GM19455 (cell line): ENCODE measurements around the gene EEF1AKMT1.

Experiments
- ATAC-seq: cut with Tn5 transposase; IDR thresholded peaks from one replicate; pipeline ENCODE4 v1.9.1; 2021; ENCODE audit not compliant: unreplicated experiment

The EEF1AKMT1 gene

GRCh38 chr13:20720499-20720898 lies 53.3 kb downstream of the EEF1AKMT1 start:
- ATAC-seq: no peak

DNA sequence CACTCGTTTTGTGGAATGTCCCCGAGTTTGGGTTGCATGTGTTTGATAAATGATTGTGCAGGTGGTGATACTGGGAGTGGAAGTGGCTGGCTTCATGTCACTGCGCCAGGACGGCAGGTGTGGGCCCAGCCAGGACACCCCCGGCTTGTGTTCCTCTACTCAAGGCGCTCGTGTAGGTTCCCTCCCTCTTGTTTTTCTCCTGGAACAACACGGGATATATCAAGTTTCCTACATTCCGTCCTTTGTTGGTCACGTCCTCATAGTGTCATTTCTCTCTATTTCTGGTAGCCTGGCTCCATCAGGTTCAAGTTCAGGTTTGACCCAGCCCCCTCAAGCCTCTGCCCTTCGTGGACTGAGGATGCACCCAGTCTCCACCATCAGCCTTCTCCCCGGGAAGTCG lies 54.0 kb downstream of the EEF1AKMT1 start:
- no peak for ATAC-seq

GRCh38 chr13:20718958-20719566 lies 54.7 kb downstream of the EEF1AKMT1 start:
- ATAC-seq: no peak

GRCh38 chr13:20717581-20718542 lies 55.9 kb downstream of the EEF1AKMT1 start:
- ATAC-seq: no peak

DNA sequence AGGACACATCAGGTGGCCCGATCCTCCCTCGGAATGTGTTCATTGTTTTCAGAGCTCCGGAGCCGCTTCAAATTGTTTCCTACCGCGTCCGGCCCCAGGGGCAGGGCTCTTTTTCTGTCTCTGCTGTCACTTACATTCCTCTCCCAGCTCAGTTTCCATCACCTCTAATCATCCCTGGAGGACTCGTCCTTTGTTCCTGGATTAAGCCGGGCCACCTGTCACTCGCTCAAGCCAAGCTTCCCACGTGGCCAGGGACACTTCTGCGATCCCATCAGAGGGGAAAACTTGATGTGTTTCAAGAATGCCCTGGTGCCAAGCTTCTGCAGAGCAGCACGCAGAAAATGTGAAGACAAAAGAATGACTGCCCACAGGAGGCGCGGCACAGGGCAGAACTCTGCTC lies 56.8 kb downstream of the EEF1AKMT1 start:
- ATAC-seq: no peak

GRCh38 chr13:20715330-20715712 lies 58.4 kb downstream of the EEF1AKMT1 start:
- no peak for ATAC-seq

GRCh38 chr13:20714563-20715329 lies 59.0 kb downstream of the EEF1AKMT1 start:
- ATAC-seq: no peak

DNA sequence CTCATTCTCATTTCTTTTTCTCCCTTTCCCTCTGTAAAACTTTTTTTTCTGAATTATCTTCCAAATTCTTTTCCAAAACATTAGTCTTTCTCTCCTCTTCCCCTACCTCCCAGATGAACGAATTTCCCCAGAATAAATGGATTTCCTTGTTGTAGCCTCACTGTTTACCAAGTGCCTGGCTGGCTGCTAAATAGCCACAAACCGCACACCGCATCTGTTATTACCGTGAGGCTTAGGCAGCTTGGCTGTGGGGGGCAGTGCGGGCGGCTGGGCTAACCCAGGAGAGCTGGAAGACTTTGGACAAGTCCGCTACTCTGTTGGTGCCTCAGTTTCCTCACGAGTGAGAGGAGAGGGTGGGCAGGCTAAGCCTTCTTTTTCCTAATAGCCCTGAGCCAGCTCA lies 59.6 kb downstream of the EEF1AKMT1 start:
- ATAC-seq: no peak

DNA sequence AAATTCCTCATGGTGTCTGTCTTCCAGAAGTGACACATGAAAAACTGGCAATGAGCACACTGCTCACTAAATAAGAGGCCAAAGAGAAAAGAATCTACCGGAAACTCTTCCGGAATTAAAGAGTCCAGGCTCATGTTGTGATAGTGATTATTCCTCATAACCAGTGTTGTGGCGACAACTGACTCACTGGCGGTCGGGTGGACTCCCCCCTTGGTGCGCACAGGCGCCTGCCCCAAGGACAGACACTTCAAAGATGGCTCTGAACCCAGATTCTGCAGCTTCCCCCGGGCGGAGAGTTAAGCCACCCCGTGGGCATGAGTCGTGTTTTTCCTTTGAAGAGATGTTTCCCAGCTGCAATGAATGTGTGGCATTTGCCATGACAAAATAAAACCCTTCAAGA lies 60.0 kb downstream of the EEF1AKMT1 start:
- no peak for ATAC-seq

DNA sequence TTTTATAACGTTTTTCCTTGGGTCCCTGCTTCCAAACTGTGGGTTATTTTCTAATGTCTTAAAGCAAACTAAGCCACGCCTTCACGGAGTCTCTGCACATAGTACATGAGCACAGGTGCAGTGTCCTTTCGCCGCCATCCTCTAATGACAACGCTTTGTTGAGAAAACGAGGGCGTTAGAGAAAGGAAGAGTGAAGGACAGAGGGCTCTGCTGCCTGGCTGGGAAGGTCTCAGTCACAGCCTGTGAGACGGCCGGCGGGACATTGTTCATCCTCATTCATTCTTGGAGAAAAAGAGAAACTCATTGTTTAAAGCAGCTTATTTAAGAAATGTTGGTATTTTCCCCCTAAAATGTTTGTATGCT lies 60.8 kb downstream of the EEF1AKMT1 start:
- no peak for ATAC-seq

- ATAC-seq: no peak
Measured at GRCh38 chr13:20711301-20712044, 62.3 kb downstream of the EEF1AKMT1 start.

- no peak for ATAC-seq
Measured at GRCh38 chr13:20709782-20710181, 64.0 kb downstream of the EEF1AKMT1 start.

GRCh38 chr13:20709369-20709768 lies 64.4 kb downstream of the EEF1AKMT1 start:
- no peak for ATAC-seq

GRCh38 chr13:20708216-20708615 lies 65.5 kb downstream of the EEF1AKMT1 start:
- ATAC-seq: no peak

GRCh38 chr13:20706661-20707060 lies 67.1 kb downstream of the EEF1AKMT1 start:
- no peak for ATAC-seq

DNA sequence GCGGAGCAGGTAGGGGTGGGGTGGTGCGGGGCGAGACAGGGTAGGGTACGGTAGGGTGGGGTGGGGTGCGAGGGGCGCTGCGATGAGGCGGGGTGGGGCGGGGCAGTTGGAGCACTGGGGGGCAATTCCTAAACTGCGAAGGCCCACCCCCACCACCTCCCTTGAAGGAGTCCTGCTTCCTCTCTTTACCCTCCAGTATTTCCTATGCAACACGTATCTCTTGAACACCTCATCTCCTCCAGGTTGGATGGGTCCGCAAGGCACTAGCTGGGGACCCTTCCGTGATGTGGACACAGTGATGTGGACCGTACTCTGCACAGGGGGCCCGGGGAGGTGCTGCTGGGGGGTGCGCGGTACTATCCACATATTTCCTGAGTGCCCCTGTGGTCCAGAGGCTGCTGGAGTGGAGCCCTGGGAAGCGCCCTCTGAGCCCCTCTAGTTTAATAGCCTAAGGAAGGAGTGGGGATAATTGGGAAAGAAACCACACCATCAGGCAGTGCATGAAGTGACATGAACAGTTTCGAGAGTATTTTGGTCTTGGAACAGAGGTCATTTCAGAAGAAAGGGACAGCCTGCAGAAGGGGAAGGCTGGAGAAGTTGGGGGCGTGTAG lies 69.2 kb downstream of the EEF1AKMT1 start:
- no peak for ATAC-seq

DNA sequence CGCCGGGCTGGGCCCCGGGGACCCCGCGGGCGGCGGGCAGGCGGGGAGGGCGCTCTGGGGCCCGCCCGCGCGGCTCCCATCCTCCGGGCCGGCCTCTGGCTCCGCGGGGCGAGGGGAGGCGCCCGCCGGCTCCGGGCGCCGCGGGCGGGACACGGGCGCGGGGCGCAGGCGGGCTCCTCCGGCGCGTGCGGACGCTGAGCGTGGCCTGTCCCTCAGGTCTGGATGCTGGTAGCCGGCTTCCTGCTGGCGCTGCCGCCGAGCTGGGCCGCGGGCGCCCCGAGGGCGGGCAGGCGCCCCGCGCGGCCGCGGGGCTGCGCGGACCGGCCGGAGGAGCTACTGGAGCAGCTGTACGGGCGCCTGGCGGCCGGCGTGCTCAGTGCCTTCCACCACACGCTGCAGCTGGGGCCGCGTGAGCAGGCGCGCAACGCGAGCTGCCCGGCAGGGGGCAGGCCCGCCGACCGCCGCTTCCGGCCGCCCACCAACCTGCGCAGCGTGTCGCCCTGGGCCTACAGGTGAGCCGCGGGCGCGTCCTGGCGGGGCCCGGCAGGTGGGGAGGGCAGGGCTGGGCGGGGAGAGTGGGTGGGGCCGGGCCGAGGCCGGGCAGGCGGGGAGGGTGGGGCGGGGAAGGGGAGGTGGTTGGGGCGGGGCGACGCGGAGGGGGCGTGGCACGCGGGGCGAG lies 69.8 kb downstream of the EEF1AKMT1 start:
- ATAC-seq: peak; percentile 86

DNA sequence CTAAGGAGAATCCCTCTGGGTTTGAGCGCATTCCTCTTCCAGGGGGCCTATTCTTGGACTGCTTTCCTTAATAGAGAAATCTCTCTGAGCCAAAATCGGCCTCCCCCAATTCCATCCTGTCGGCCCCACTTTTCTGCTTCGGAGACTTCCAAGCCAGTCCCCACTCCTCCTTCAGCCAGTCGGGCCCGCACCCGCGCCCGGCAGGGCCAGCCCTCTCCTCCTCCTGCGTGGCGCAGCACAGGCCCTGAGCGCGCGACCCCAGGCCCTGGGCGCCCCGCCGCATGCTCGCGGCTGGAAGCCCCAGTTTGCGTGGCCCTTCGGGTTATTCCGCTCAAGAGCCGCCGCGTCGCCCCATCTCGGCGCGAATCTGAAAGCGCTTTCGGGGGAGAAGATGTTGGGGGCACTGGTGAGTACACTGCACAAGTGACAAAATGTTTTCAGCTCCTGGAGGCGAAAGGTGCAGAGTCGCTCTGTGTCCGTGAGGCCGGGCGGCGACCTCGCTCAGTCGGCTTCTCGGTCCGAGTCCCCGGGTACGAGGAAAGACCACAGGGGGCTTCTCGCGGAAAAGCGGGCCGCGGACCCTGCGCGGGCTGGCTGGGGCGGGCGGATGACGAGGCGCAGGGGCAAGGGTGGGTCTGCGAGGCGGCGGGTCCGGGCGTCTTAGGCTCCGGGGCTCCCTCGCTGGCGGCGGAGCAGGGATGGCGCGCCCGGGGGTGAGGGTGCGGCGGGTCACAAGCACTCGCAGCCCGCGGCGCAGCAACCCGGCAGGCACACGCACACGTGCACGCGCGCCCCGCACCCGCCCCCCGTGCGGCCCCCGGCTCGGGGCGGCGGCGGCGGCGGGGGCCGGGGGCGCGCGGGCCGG lies 70.6 kb downstream of the EEF1AKMT1 start, which contains the start of gene IL17D:
TSS of gene IL17D (plus strand) at position 785 of the 865 bp plus-strand sequence. CDS start 303 bp downstream, outside the sequence.
- peak; percentile 33 for ATAC-seq

- ATAC-seq: no peak
Measured at GRCh38 chr13:20702530-20702914, 71.2 kb downstream of the EEF1AKMT1 start.
